HG03060 (cell line): Measurements from ENCODE around the gene RAD51D.
"Not testable (repeated sequence)": the region's sequence is repeated elsewhere in the genome, so short reads cannot be mapped to it uniquely, and the experiment has no call there.

Experiments used
- ATAC-seq: cut with Tn5 transposase; IDR thresholded peaks from one replicate; pipeline ENCODE4 v1.9.1; 2021; ENCODE audit warnings: low read depth, moderate number of reproducible peaks; ENCODE audit not compliant: unreplicated experiment

Gene RAD51D

GRCh38 chr17:35073183-35073790, 46.4 kb downstream of the RAD51D start:
- ATAC-seq, result no peak

DNA sequence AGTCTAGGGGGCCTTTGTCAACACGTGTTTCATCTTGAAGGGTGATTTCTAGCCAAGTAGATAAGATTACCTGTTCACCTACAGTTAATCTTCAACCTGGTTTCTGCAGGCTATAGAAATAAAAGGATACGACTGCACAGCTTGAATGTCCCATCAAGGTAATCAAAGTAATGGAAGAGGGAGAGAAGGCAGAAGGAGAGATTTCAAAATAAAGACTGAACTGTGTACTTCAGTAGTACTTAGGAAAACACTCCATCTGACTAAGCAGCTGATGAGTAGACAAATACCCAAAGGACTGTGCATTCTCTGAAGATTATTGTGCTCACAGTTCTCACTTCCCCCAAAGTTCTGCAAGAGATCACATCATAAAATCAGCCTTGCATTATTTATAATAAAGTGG, 50.3 kb downstream of the RAD51D start:
- no peak for ATAC-seq

DNA sequence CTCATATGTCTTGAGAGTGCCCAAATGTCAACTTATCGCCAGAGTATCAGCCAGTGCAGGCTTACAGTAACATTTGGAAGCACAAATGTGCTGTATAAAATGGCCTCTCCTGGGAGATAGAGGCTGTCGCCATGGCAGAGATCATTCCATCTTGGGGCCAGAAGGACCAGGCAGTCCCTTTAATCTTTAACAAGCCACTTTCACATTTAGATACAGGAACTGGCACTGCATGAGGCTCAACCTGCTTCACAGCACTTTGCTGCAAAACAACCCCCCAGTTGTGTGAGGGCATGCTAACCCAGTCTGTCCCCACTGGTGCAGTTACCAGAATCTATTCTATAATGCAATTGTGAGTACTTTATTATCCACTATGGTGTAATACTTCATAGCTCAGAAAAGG, 51.4 kb downstream of the RAD51D start:
- no peak for ATAC-seq

DNA sequence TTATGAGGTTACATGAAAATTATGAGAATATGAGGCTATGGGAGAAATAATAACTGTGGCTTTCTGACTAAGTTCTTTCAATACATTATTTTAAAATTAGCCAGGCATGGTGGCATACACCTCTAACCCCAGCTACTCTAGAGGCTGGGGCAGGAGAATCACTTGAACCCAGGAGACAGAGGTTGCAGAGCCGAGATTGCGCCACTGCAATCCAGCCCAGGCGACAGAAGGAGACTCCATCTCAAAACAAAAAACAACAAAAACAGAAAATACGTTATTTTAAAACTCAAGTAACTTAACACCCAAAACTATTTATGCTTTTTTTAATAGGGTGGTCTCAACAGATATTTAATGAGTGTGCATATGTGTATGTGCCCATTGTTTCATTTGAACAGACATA, 53.8 kb downstream of the RAD51D start:
- no peak for ATAC-seq

DNA sequence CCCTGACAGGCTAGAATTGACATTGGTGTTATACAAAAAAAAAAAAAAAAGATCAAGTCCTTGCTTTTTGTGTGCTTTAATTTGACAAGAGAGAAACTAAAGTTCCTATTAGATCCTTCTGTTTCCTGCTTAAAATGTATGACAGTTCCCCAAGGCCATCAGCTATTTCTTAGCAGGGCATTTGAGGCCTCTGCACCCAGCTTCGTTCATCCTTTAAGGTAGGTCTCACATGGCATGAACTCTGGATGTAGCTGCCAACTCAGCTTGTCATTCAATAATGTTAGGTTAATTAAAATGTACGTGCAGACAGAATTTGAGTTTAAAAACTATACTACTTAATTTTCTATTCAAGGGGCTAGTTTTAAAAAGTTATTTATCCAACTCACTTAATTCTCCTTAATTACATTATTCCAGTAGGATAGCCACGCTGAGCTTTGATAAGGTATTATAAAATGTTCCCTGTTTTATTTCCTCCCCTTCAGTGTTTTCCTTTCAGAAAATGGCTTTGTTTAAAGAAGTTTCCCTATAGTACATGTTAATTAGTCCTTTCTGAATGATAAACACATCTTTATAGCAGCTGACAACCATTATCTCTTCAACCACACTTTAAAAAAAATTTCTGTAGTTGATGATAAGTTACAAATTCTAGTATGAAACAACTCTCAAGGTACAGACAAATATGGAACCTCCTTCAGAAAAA, 55.0 kb downstream of the RAD51D start:
- no peak for ATAC-seq

- peak; percentile 88 for ATAC-seq
Measured at GRCh38 chr17:35063514-35064223, 56.0 kb downstream of the RAD51D start, which contains the start of gene RFFL. Gene RFFL (minus strand): TSS chr17:35063707. CDS start chr17:35026553, 37,154 bp downstream.

DNA sequence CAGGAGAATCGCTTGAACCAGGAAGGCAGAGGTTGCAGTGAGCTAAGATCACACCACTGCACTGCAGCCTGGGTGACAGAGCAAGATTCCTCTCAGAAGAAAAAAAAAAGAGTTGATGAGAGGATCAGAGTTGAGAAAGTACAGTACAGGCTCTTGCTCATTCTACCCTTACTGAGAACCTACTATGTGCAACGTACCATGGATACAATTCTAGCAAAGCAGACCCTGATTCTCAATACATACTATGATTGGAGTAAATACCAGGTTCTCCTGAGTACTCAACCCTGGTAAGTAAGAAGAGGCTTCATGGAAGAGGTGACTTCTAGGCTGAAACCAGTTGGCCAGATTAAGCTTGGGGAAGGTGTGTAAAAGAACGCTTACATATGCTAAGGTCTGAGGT, 57.4 kb downstream of the RAD51D start:
- no peak for ATAC-seq

DNA sequence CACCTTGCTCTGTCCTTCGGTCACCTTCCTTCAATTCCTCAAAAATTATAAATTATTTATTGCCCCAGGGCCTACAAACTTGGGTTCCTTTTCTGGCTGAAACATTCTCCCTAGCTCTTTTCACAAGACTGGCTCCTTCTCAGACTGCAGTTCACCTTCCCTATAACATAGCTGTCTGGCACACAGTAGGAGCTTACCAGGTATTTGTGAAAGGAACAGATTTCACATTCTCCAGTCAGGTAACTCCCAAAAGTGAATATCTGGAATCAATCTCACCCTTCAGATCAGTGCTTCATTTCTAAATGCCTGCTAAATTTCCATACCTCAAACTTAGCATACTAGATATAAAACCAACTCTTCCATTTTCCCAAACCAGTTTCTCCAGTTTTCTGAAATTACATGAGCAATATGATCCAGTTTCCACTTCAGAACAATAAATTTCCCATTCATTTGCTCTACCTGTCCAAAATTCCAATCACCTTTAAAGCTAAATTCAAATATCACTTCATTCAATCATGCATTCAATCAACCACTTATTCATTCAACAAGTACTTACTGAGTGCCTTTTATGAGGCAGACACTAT, 62.2 kb downstream of the RAD51D start:
- ATAC-seq, result no peak

GRCh38 chr17:35056013-35056412, 63.6 kb downstream of the RAD51D start:
- ATAC-seq, result no peak

GRCh38 chr17:35053204-35053603, 66.5 kb downstream of the RAD51D start:
- ATAC-seq, result no peak

DNA sequence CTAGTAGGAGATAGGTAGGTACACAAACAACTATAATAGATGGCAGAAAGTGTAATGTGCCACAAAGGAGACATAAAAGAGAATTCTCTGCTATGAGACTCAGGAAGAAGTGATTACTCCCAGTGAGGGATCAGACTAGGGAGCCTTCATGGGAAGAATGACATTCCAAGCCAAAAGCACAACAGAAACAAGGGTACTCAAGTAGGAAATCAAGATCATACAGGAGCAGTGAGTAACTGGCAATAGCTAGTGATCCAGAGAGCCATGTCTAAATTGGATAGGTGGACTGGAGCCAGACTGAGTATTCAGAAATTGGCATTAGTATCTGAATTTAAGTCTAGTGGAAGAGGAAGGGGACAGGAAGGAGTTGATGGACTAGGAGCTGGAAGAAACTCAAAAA, 66.9 kb downstream of the RAD51D start:
- ATAC-seq, result no peak

DNA sequence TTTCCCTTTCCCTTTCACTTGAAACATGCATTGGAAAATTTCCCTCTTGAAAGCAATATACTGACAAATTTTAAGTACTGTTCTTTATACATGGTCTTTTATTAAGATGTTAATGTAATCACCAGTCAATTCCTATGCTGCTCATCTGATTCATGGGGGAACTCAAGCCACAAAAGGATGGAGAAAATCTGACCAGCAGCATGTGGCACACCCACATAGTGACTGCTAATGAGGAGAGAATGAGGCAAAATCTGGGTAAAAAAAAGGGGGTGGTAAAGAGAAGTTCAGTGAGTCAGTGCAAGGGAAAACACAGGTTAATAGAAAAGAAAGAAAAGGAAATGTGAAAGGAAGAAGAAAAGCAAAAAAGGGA, 67.4 kb downstream of the RAD51D start:
- no peak for ATAC-seq

DNA sequence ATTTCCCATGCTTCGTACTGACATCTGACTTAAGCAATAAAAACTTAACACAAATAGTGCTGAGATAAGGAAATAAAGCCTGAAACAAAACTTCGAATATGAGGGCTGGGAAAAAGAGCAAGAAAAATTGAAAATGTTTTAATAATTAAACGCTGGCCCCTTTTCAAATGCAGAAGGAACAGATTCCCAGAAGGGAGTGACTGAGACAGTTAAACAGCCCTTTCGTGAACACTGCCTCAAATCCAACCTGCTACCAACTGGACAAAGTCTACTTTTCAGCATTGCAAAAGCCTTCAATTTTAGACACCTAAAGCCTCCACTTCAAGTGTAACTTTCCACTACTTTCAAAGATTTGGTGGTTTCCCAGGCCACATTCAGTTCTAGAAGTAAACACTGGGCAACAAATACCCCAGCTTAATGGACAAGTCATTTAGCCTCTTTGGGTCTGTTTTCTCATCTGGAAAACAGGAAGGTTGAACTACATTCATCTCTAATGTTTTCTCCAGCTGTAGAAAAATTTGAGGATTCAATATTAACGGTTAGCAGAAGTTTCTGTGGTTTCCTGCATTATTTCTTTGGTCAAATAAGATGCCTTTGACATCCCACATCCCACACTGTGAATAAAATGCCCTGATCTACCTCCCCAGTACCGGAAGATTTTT, 68.0 kb downstream of the RAD51D start:
- ATAC-seq, result no peak

DNA sequence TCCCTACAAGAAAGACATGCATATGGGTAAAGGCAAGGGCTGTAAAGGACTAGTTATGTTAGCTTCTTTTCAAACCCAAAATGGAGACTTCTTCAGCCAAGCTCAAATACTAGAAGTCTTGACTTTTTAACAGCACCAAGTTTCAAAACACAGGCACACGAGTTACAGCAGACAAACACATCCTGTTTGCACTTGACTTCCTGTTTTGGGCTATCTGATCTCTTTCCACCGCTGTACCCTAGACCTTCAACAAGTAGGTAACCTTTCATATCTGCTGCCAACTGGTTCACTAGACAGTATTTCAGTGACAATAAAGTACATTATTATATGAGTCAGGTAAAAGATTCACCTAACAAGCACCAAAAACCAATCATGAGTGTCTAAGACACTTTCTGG, 68.5 kb downstream of the RAD51D start:
- peak; percentile 38 for ATAC-seq

DNA sequence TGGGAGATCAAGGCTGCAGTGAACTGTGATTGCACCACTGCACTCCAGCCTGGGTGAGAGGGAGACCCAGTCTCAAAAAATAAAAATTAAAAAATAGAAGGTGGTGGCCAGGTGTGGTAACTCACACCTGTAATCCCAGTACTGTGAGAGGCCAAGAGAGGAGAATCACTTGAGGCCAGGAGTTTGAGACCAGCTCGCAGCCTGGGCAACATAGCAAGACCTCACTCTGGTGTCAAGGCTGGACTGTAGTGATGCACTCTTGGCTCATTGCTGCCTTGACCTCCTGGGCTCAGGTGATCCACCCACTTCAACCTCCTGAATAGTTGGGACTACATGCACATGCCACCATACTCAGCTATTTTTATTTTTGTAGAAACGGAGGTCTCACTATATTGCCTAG, 69.5 kb downstream of the RAD51D start:
- no peak for ATAC-seq

- ATAC-seq, result no peak
Measured at GRCh38 chr17:35048685-35049379, 70.8 kb downstream of the RAD51D start.

- ATAC-seq, result no peak
Measured at GRCh38 chr17:35046740-35047283, 72.8 kb downstream of the RAD51D start.

DNA sequence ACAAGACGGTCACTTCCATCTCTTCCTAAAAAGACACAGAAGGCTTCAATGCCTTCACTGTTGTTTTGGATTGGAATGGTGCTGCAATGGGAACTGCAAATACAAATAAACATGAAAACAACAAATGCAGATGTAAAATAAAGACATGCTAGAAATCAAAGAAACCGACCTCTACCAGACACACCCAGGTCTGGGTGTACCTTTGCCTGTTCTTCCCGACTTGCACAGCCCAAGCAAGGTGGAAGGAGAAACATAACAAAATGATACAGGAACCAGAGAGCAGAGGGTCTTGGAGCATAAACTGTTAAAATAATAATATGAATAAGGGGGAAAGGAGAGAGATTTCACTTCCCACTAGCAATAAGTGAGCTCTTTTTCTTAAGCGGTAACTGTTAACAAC, 73.4 kb downstream of the RAD51D start:
- ATAC-seq, result no peak

DNA sequence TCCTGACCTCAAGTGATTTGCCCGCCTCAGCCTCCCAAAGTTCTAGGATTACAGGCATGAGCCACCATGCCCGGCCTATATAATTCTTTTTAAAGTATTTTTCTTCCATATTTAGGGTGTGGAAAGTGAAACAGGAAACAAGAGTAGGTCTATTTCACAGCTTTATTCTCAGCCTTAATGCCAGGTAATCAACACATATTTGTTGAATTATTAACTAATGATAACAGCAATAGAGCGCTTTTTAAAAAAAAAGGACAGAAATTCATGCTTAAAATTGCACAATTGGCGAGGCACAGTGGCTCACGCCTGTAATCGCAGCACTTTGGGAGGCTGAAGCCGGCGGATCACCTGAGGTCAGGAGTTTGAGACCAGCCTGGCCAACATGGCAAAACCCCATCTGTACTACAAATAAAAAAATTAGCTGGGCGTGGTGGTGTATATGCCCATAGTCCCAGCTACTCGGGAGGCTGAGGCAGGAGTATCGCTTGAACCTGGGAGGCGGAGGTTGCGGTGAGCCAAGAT, 74.1 kb downstream of the RAD51D start:
- not testable (repeated sequence) for ATAC-seq

DNA sequence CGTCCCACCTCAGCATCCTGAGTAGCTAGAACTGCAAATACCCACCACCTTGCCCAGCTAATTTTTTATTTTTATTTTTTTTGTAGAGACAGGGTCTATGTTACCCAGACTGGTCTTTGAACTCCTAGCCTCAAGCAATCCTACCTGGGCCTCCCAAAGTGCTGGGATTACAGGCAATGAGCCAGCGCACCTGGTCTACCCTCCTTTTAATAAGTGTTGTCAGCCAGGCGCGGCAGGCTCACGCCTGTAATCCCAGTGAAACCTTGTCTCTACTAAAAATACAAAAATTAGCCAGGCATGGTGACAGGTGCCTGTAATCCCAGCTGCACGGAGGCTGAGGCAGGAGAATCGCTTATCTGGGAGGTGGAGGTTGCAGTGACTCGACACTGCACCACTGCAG, 75.5 kb downstream of the RAD51D start:
- ATAC-seq, result no peak
